GM12801 (cell line): ENCODE measurements around the gene PCNX2.

ENCODE experiments used
- TF ChIP-seq, protein P1 (sequence below): IDR thresholded peaks from one replicate; pipeline ENCODE4 v1.5.1; 2011; ENCODE audit warnings: control low read depth; ENCODE audit not compliant: insufficient read length; ENCODE audit errors: extremely low read depth

PCNX2 gene

DNA sequence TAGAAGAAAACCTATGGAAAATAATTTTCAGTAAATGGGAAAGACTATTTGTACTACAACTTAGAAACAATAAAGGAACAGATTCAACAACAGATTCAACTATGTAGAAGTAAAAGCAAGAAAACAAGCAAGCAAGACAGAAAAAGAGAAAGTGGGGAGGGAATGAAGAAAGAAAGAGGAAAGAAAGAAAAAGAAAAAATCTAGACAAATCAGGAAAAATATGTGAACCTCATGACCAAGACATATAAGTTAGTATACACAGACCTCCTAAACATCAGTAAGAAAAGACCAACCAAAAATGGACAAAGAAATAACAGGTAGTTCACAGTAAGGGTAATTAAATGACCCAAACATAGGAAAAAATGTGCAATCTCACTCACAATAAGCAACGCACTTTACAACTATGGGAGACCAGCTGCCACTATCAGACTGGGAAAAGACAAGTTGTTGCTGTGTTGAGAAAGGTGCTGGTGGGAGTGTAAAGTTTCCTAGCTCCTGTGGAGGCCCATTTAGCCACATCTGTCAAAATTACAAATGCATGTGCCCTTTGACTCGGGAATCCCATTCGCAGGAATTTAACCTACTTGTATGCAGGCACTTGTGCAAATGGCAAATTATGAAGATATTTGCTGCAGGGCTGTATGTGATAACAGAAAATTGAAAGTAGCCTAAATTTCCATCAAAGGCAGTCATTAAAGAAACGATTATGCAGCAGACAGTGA is 18.1 kb upstream of the PCNX2 start:
- TF ChIP-seq, protein P1, sequence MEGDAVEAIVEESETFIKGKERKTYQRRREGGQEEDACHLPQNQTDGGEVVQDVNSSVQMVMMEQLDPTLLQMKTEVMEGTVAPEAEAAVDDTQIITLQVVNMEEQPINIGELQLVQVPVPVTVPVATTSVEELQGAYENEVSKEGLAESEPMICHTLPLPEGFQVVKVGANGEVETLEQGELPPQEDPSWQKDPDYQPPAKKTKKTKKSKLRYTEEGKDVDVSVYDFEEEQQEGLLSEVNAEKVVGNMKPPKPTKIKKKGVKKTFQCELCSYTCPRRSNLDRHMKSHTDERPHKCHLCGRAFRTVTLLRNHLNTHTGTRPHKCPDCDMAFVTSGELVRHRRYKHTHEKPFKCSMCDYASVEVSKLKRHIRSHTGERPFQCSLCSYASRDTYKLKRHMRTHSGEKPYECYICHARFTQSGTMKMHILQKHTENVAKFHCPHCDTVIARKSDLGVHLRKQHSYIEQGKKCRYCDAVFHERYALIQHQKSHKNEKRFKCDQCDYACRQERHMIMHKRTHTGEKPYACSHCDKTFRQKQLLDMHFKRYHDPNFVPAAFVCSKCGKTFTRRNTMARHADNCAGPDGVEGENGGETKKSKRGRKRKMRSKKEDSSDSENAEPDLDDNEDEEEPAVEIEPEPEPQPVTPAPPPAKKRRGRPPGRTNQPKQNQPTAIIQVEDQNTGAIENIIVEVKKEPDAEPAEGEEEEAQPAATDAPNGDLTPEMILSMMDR, result no peak

- TF ChIP-seq, protein P1, result no peak
Observed at GRCh38 chr1:233304489-233305102, 9.1 kb upstream of the PCNX2 start.

GRCh38 chr1:233300326-233300725 is 4.8 kb upstream of the PCNX2 start:
- TF ChIP-seq, protein P1, result no peak

- TF ChIP-seq, protein P1, result no peak
Observed at GRCh38 chr1:233299450-233299849, 3.9 kb upstream of the PCNX2 start.

- TF ChIP-seq, protein P1, result no peak
Observed at GRCh38 chr1:233295975-233296322, 424 bp upstream of the PCNX2 start.

DNA sequence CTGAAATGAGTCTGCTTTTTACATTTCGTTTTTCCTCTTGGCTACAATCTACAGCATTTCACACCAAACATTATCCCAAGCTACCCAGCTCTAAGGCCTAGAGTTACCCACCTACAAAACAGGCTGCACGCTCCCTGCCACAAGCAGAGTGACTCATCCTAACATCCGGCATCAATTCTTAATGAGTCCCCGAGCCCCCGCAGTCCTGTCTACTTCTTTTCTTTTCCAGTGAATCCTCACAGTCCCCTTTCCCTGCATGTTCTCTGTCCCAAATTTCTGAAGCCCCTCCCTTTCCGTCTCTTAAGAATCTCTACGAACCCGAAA is 650 bp downstream of the PCNX2 start:
- TF ChIP-seq, protein P1, result no peak

DNA sequence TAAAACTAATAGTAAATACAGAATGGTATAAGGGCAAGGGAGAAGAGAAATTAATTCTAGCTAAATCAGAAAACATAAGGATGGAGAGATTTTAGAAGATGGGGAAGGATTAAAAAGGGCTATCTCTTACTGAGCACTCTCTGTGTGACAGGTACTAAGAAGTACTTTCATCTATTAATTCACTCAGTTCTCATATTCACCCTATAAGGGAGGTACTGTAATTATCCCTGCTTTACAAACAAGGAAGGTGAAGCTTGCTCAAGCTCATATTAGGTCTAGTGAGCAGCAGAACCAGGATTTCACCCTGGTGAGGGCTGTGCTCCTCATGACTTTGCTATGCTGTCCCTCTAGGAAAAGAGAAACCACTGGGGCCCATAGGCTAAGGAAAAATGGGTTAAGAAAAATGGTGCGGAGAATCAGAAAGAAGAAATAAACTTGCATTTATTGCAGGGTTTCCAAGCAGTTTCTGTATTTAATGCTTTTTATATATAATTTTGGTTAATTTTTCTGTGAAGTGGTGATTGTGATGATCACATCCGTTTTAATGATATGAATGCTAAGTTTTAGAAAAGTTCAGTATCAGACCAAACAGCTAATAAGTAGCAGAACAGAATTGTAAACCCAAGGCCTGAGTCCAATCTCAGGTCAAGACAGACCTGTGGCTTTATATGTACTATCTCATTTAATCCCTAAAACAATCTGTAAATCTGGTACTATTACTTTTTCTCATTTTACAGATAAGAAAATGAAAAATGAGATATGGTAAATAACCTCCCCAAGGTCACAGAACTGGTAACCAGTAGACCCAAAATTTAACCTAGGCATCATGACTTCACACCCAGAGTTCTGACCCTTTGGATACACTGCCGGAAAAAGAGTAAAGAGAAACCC is 1.7 kb downstream of the PCNX2 start:
- TF ChIP-seq, protein P1, result no peak
